GM19035 (cell line): ENCODE results near the gene SGTA.

Experiments used
- ATAC-seq: cut with Tn5 transposase; IDR thresholded peaks from one replicate; pipeline ENCODE4 v1.9.1; 2021; ENCODE audit not compliant: unreplicated experiment

Gene SGTA

GRCh38 chr19:2771786-2772674 is 11.0 kb downstream of the SGTA start:
- no peak for ATAC-seq

DNA sequence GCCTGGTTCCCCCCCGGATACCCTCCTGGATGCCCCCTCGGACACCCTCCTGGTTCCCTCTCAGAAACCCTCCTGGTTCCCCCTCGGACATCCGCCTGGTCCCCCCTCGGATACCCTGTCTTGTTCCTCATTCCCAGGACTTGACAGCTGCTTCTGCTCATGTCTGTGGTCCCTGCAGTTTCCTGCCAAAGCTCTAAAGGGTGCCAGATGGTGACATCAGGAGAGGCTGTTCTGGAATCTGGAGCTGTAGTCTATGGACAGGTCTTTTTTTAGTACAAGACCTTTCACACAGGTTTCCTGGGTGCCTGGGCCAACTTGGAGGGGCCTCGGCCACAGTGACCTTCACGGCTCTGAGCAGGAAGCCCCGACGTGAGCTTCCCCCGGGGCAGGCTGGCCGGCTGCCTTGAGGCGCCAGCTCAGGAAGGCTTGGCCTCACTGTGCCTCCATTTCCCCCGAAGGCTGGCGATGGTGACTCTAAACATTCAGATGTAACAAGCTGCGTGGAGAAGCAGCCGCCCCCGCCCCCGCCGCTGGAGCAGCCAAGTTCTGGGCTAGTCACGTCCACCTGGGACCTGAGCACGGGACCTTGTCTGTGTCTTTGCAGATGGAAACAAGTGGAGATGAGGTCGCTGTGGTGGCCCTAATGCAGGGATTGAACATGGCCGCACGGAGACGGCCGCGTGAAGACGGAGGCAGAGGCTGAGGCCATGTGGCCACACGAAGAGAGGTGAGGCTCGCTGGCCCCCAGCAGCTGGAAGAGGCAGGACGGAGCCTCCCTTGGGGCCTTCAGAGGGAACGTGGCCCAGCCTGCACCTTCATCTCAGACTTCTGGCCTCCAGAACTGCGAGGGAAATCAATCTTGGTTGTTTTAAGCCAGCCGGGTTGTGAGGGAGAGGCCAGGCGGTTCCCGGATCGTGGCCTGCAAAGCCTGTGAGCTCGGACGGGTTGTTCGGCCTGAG is 12.7 kb downstream of the SGTA start:
- no peak for ATAC-seq

GRCh38 chr19:2769218-2769617 is 13.9 kb downstream of the SGTA start:
- no peak for ATAC-seq

DNA sequence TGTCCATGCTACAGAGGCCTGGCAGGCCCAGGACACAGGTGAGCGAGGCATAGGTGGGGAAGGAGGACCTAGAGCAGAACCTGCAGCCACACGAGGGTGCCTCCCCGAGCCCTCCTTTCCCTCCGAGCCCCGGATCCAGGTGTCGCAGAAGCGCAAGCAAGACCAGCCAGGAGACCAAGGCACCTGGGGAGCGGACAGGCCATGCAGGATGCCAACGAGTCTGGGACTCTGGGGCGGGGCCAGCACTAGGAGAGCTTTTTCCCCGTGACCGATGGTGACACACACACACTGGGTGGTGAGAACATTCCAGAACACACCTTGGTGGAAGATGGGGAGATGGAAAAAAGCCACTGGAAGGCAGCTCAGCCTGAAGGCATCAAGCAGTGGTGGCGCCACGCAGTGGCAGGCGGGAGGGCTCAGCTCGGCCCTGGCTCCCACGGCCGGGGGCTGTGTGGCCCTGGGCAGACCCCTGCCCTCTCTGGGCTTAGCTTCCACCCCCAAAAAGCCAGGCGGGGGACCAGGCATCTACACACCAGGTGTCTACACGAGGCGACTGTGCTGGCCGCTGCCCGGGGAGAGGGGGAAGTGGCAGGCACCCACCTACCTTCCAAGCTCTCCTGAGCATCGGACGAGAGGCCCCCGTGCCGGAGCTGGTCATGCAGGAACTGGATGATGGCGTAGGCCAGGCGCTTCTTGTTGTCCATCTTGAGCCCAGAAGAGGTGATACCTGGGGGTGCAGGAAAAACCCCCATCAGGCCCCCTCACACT is 14.5 kb downstream of the SGTA start:
- no peak for ATAC-seq

DNA sequence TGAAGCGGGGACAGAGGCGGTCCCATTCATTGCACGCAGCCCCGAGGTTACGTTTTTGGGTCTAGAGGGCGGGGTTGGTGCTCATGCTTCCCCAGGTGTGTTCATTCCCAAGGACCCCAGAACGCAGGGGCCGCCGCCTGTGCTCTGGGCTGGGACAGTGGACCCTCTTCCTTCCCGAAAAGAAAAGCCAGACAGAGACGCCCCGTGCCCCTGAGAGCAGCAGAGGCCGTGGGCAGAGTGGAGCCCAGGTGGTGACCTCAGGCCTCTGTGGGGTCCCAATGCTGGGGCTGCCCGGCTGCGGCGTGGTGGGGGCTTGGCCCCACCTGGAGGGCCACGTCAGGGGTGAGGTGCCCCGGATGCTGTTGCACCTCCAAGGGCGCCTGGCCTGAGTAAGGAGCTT is 15.4 kb downstream of the SGTA start:
- ATAC-seq: no peak

DNA sequence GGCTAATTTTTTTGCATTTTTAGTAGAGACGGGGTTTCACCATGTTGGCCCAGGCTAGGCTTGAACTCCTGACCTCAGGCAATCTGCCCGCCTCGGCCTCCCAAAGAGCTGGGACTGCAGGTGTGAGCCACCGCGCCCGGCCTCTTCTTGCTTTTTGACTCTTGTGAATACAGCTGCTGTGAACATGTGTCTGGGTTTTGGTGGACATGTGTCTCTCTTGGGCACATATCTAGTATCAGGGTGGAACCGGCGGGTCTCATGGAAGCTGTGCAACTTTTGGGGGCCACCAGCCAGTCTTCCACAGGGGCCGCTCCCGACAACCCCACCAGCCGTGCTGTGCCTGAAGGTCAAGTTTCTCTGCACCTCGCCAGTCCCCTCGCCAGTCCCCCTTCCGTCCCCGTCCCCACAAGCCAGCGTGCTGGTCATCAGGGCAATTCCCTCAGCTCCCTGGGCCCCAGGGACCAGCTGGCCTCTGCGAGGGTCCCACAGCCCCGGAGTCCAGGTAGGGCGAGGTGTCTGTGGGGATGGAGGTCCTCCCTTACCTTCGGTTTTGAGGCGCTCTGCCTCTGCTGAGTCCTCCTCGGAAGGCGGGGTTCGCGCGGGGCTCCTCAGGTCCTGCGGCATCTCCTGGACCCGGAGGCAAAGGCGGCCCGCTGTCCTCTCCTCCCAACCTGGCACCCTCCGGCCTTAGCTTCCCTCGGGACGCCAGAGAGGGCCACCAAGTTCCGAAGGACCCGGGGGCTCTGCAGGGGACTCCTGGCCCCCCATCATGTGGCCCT is 16.3 kb downstream of the SGTA start:
- no peak for ATAC-seq

DNA sequence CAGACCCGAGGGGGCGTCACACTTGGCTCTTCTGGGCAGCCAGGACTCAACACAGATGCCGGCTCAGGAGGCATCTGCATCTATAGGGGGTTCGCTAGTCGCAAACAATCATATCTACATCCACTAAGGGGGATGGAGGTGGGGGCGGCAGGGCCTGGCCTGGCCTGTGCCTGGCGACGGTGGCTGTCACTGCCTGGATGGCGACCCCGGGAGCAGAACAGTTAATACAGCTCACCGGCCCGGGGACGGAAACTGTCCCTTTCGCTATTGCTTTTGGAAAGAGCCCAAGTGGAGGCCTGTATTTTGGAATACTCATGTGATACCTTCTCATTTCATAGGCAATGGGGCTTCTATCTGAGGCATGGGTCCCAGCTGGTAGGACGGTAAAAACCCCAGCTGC is 17.7 kb downstream of the SGTA start:
- ATAC-seq: no peak

DNA sequence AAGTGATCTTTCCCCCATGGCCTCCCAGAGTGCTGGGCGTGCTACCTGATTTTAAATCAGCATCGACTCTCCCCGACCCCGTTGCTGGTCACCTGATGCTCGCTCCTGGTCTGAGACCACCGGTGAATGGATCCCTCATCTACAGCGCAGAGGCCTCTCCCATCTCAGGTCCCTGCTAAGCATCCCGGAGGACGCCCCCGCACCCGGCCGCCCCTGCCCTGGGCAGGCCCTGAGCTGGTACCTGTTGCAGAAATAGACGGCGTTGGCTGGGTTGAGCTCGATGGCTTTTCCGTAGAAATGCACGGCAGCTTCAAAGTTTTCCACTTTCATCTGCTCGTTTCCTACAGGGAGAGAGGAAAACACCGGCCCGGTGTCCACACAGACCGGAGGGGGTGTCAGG is 18.1 kb downstream of the SGTA start:
- ATAC-seq: no peak

- no peak for ATAC-seq
These were observed 19.4 kb downstream of the SGTA start for GRCh38 chr19:2763687-2764086.

DNA sequence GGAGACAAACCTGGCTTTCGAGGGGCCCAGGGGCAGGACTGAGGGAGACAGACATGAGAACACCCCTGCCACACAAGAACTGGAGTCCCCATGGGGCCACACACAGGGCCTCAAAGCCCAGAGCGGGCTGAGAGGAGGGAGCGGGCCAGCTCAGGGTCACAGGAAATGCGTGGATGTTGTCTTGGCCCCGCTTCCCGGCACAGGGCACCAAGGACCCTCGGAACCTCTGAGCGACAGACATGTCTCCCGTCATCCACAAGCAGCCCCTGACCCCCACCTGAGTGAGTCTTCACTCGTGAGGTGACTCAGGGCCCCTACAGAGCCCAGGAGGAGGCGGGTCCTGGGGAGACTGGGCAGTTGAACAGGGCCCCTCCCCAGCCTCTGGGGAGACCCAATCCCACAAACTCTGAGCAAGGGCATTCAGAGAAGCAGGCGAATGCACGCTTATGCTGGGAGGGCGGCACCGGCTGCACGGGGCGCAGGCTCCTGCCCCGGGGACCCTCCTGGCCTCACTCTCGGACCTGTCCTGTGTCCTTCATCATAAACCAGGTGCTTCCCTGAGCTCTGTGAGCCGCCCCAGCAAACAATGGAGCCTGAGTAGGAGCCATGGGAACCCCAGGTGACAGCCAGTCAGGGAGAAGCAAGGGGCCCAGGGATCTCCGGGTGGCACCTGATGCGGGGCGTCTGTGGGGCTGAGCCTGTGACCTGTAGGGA is 20.1 kb downstream of the SGTA start:
- ATAC-seq: no peak

GRCh38 chr19:2761876-2762782 is 20.9 kb downstream of the SGTA start:
- no peak for ATAC-seq

GRCh38 chr19:2761309-2761677 is 21.8 kb downstream of the SGTA start:
- no peak for ATAC-seq

- ATAC-seq: no peak
These were observed 23.1 kb downstream of the SGTA start for GRCh38 chr19:2759965-2760364.

- no peak for ATAC-seq
These were observed 23.7 kb downstream of the SGTA start for GRCh38 chr19:2759362-2759761.

GRCh38 chr19:2758601-2759313 is 24.3 kb downstream of the SGTA start:
- ATAC-seq: no peak

- ATAC-seq: no peak
These were observed 25.9 kb downstream of the SGTA start for GRCh38 chr19:2756921-2757881.

GRCh38 chr19:2756477-2756876 is 26.6 kb downstream of the SGTA start:
- no peak for ATAC-seq
